Measurements from ENCODE around the gene RPS6KA1. TPM values are rescaled to one million over a fixed set of nuclear protein-coding genes. Genes with fewer than 3 reads are reported as not detected.

Gene RPS6KA1
- total and polyA plus RNA-seq, 10 of the 15 experiments (the other 5 are each of a cell fraction or from before 2014, with no cell fraction given): 5.0 to 136 (median 91.5) TPM

DNA sequence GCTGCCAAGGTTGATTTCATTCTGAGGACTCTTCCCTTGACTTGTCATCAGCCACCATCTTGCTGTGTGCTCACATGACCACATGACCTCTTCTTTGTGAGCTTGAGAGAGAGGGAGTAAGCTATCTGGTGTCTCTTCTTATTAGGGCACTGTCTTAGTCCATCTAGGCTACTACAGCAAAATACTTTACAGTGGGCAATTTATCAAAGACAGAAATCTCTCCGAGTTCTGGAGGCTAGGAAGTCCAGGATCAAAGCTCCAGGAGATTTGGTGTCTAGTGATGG, 11.9 kb upstream of the RPS6KA1 start:
- no peak for ATAC-seq

More for the DNA sequence above, 11.9 kb upstream of the RPS6KA1 start:
- DNase-seq (ENCODE audit: low read depth, low spot score) (no peak), FAIRE-seq (peak; percentile 44)
- no peak overlapping the region for H3K4me3 ChIP-seq
- intact Hi-C loops (cut with micrococcal nuclease; ENCODE audit: unreplicated experiment): no loop called here
- ChIA-PET CTCF (interaction anchor here (1.4 to 3.0 kb wide), 2 partner anchors 18 to 20 kb away, joined by 4 to 9 read pairs; no protein-coding TSS in a partner anchor), RAD21 (ENCODE audit: unreplicated experiment) (interaction anchor here (0.8 to 1.2 kb wide), 2 partner anchors 18 to 20 kb away, joined by 3 read pairs; no protein-coding TSS in a partner anchor), POLR2A (interaction anchor here (0.7 to 1.5 kb wide), 3 partner anchors 10 to 323 kb away, joined by 3 to 4 read pairs (median 3); no protein-coding TSS in a partner anchor), SMC1A (ENCODE audit: uncharacterized antibody, unreplicated experiment) (interaction anchor here (0.5 to 1.7 kb wide), 3 partner anchors 10 to 97 kb away, joined by 3 to 8 read pairs (median 4); no protein-coding TSS in a partner anchor)
- BruUV-seq (replicated peaks): no TSS peak
- TF ChIP-seq KLF5 (IDR thresholded peaks at IDR 0.05; ENCODE audit: partially characterized antibody) (no peak), POLR2AphosphoS5 (IDR thresholded peaks at IDR 0.05; ENCODE audit: low read length) (no peak), NFYB (IDR thresholded peaks at IDR 0.05; ENCODE audit: insufficient read depth, low read depth, low read length) (no peak), ZZZ3 (IDR thresholded peaks at IDR 0.05; ENCODE audit: control insufficient read depth, insufficient read length, low read depth) (no peak), MEF2B (IDR thresholded peaks at IDR 0.05; ENCODE audit: partially characterized antibody, poor library complexity, severe bottlenecking) (no peak), ZSCAN29 (IDR thresholded peaks at IDR 0.05) (no peak), ZNF207 (IDR thresholded peaks at IDR 0.05; ENCODE audit: borderline replicate concordance) (no peak), BHLHE40 (IDR thresholded peaks at IDR 0.05; ENCODE audit: borderline replicate concordance in 1 of 2, low read depth in 2 of 2, low read length in 1 of 2) (no peak), IKZF1 (conservative IDR thresholded peaks at IDR 0.05) (no peak), JUNB (IDR thresholded peaks at IDR 0.05) (no peak)
- TF ChIP-seq, protein P1, sequence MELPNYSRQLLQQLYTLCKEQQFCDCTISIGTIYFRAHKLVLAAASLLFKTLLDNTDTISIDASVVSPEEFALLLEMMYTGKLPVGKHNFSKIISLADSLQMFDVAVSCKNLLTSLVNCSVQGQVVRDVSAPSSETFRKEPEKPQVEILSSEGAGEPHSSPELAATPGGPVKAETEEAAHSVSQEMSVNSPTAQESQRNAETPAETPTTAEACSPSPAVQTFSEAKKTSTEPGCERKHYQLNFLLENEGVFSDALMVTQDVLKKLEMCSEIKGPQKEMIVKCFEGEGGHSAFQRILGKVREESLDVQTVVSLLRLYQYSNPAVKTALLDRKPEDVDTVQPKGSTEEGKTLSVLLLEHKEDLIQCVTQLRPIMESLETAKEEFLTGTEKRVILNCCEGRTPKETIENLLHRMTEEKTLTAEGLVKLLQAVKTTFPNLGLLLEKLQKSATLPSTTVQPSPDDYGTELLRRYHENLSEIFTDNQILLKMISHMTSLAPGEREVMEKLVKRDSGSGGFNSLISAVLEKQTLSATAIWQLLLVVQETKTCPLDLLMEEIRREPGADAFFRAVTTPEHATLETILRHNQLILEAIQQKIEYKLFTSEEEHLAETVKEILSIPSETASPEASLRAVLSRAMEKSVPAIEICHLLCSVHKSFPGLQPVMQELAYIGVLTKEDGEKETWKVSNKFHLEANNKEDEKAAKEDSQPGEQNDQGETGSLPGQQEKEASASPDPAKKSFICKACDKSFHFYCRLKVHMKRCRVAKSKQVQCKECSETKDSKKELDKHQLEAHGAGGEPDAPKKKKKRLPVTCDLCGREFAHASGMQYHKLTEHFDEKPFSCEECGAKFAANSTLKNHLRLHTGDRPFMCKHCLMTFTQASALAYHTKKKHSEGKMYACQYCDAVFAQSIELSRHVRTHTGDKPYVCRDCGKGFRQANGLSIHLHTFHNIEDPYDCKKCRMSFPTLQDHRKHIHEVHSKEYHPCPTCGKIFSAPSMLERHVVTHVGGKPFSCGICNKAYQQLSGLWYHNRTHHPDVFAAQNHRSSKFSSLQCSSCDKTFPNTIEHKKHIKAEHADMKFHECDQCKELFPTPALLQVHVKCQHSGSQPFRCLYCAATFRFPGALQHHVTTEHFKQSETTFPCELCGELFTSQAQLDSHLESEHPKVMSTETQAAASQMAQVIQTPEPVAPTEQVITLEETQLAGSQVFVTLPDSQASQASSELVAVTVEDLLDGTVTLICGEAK (IDR thresholded peaks at IDR 0.05; ENCODE audit: borderline replicate concordance): no peak
- TF ChIP-seq, protein P2, sequence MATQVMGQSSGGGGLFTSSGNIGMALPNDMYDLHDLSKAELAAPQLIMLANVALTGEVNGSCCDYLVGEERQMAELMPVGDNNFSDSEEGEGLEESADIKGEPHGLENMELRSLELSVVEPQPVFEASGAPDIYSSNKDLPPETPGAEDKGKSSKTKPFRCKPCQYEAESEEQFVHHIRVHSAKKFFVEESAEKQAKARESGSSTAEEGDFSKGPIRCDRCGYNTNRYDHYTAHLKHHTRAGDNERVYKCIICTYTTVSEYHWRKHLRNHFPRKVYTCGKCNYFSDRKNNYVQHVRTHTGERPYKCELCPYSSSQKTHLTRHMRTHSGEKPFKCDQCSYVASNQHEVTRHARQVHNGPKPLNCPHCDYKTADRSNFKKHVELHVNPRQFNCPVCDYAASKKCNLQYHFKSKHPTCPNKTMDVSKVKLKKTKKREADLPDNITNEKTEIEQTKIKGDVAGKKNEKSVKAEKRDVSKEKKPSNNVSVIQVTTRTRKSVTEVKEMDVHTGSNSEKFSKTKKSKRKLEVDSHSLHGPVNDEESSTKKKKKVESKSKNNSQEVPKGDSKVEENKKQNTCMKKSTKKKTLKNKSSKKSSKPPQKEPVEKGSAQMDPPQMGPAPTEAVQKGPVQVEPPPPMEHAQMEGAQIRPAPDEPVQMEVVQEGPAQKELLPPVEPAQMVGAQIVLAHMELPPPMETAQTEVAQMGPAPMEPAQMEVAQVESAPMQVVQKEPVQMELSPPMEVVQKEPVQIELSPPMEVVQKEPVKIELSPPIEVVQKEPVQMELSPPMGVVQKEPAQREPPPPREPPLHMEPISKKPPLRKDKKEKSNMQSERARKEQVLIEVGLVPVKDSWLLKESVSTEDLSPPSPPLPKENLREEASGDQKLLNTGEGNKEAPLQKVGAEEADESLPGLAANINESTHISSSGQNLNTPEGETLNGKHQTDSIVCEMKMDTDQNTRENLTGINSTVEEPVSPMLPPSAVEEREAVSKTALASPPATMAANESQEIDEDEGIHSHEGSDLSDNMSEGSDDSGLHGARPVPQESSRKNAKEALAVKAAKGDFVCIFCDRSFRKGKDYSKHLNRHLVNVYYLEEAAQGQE (IDR thresholded peaks at IDR 0.05; ENCODE audit: low read depth, low read length): no peak
- H3K27ac ChIP-seq (ENCODE audit: control insufficient read depth, insufficient read depth): no peak overlapping the region
- peaks cover 10% of the 10 kb centered on the region; the same call in 1 of the 2 replicates for H3K4me1 ChIP-seq (ENCODE audit: control insufficient read depth, insufficient read depth, low read length)
- H3K36me3 ChIP-seq (ENCODE audit: control insufficient read depth in 2 of 2, insufficient read depth in 2 of 2, low read length in 1 of 2): no peaks in the 10 kb centered on the region
- peak overlapping the region; percentile 12; the same call in 1 of the 2 replicates for H2AFZ ChIP-seq (ENCODE audit: control insufficient read depth, low read depth, low read length)
- no peaks in the 10 kb centered on the region; a peak in 1 of 4 replicates for H3K27me3 ChIP-seq (replicated peaks in 1 of 2; ENCODE audit: control insufficient read depth in 2 of 2, insufficient read depth in 2 of 2, low read length in 1 of 2)
- no peaks in the 10 kb centered on the region for H3K9me3 ChIP-seq (replicated peaks; ENCODE audit: control insufficient read depth, insufficient read depth, low read length)
- 0% methylated on average over 1 of the region's 1 CpG for WGBS (ENCODE audit: insufficient coverage, insufficient replicate concordance, low lambda C conversion rate, missing lambda C conversion rate)
- no peak overlapping the region for H3K9ac ChIP-seq (ENCODE audit: control insufficient read depth, insufficient read depth, low read length)
- H3K4me2 ChIP-seq (ENCODE audit: control insufficient read depth, insufficient read depth): no peak overlapping the region
- H4K20me1 ChIP-seq (ENCODE audit: control insufficient read depth, insufficient read depth): no peaks in the 10 kb centered on the region
- H3K79me2 ChIP-seq (ENCODE audit: control insufficient read depth, insufficient read depth, low read length): no peaks in the 10 kb centered on the region
- in situ Hi-C loops (cut with MboI): no loop called here
